ENCODE results near the gene OR6S1. TPM values are rescaled to one million over a fixed set of nuclear protein-coding genes. Genes with fewer than 3 reads are reported as not detected.

Gene OR6S1
- polyA plus RNA-seq, 1 donor (not counting 4 experiments of a cell fraction or from before 2014, with no cell fraction given) = not detected

DNA sequence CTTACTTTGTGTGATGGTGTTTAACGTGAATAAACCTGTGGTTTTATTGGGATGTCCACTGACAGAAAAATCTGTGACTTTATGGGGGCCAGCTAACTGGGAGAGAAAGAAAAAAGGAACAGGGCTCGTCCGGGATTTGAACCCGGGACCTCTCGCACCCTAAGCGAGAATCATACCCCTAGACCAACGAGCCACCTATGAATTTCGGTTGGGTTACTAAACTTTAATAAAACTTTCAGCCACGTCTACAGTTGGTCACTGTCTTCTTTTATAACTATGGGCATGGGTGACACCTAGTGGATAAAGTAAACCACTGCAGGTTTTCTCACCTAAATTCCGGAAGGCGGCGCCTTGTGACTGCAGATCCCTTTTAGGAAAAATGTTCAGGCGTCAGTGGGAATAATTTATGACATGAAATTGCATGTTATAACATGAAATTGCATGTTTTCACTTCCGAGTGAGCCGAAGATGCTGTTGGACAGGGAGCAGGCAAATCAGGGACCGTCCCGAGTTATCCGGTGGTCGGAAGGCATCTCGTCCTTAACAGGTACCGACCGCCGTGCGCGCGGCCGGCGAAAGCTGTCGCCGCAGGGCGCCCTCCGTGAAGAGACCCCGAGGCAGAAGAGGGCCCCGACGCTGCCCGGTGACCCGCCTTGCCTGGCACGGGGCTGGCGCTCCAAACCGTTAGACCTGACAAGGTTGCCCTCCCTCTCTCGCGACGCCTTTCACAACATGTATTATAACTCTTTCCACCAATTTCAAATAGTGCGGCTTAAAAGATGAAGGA lies 32.1 kb downstream of the OR6S1 start:
- dilution Hi-C loops (cut with MboI; ENCODE audit: extremely low pct_ligation_motif_present, low sequenced_read_pairs) = no loop called here
- TF ChIP-seq EZH2 (IDR thresholded peaks at IDR 0.05; ENCODE audit: low read length) (no peak), CTCF (optimal IDR thresholded peaks at IDR 0.05 in 1 of 3, IDR thresholded peaks at IDR 0.05 in 1 of 3, conservative IDR thresholded peaks at IDR 0.05 in 1 of 3; ENCODE audit: extremely low read depth in 1 of 3, insufficient read depth in 2 of 3, low read length in 3 of 3) (peak; percentile 69 to 97 (median 82))
- FAIRE-seq (no peak), DNase-seq (ENCODE audit: low read depth, low spot score) (peak; percentile 81)
- Histone ChIP-seq H3K9me1 (ENCODE audit: control insufficient read depth, extremely low read depth, insufficient read depth, low read length) (peaks cover 3% of the 10 kb centered on the region), H3K79me2 (ENCODE audit: control insufficient read depth, insufficient read depth, low read length) (no peaks in the 10 kb centered on the region), H2AFZ (ENCODE audit: control insufficient read depth, low read length) (peak overlapping the region; percentile 96), H3K27me3 (ENCODE audit: control insufficient read depth, extremely low read depth, insufficient read depth, low read length) (no peaks in the 10 kb centered on the region), H3K4me3 (ENCODE audit: control insufficient read depth in 2 of 3, extremely low read depth in 1 of 3, insufficient read depth in 2 of 3, low read depth in 1 of 3, low read length in 3 of 3) (peak overlapping the region; percentile 82 to 96 (median 91)), H3K27ac (ENCODE audit: control insufficient read depth, insufficient read depth, low read length) (peak overlapping the region; percentile 26), H3K9me3 (ENCODE audit: control insufficient read depth, low read depth, low read length) (no peaks in the 10 kb centered on the region), H4K20me1 (ENCODE audit: control insufficient read depth, extremely low read depth, insufficient read depth, low read length) (no peaks in the 10 kb centered on the region), H3K9ac (ENCODE audit: control insufficient read depth, extremely low read depth, insufficient read depth, low read length) (peak overlapping the region; percentile 69), H3K4me1 (ENCODE audit: control insufficient read depth, extremely low read depth, insufficient read depth, low read length) (peaks cover 9% of the 10 kb centered on the region), H3K4me2 (ENCODE audit: control insufficient read depth, extremely low read depth, insufficient read depth, low read depth, low read length) (peak overlapping the region; percentile 88), H3K36me3 (ENCODE audit: control insufficient read depth in 2 of 2, extremely low read depth in 1 of 2, insufficient read depth in 2 of 2, low read length in 2 of 2) (no peaks in the 10 kb centered on the region)

- Histone ChIP-seq H3K79me2 (ENCODE audit: control insufficient read depth, insufficient read depth, low read length) (no peaks in the 10 kb centered on the region), H3K36me3 (ENCODE audit: control insufficient read depth in 2 of 2, extremely low read depth in 1 of 2, insufficient read depth in 2 of 2, low read length in 2 of 2) (no peaks in the 10 kb centered on the region), H3K4me3 (ENCODE audit: control insufficient read depth in 2 of 3, extremely low read depth in 1 of 3, insufficient read depth in 2 of 3, low read depth in 1 of 3, low read length in 3 of 3) (no peak overlapping the region), H3K4me2 (ENCODE audit: control insufficient read depth, extremely low read depth, insufficient read depth, low read depth, low read length) (no peak overlapping the region), H3K27ac (ENCODE audit: control insufficient read depth, insufficient read depth, low read length) (no peak overlapping the region), H2AFZ (ENCODE audit: control insufficient read depth, low read length) (no peak overlapping the region), H3K9ac (ENCODE audit: control insufficient read depth, extremely low read depth, insufficient read depth, low read length) (no peak overlapping the region), H4K20me1 (ENCODE audit: control insufficient read depth, extremely low read depth, insufficient read depth, low read length) (no peaks in the 10 kb centered on the region), H3K27me3 (ENCODE audit: control insufficient read depth, extremely low read depth, insufficient read depth, low read length) (no peaks in the 10 kb centered on the region), H3K9me3 (ENCODE audit: control insufficient read depth, low read depth, low read length) (no peaks in the 10 kb centered on the region), H3K9me1 (ENCODE audit: control insufficient read depth, extremely low read depth, insufficient read depth, low read length) (peaks cover 3% of the 10 kb centered on the region), H3K4me1 (ENCODE audit: control insufficient read depth, extremely low read depth, insufficient read depth, low read length) (peaks cover 4% of the 10 kb centered on the region)
- DNase-seq (ENCODE audit: low read depth, low spot score) = no peak
- dilution Hi-C loops (cut with MboI; ENCODE audit: extremely low pct_ligation_motif_present, low sequenced_read_pairs) = no loop called here
- no peak for FAIRE-seq
- TF ChIP-seq CTCF (optimal IDR thresholded peaks at IDR 0.05 in 1 of 3, IDR thresholded peaks at IDR 0.05 in 1 of 3, conservative IDR thresholded peaks at IDR 0.05 in 1 of 3; ENCODE audit: extremely low read depth in 1 of 3, insufficient read depth in 2 of 3, low read length in 3 of 3) (no peak), EZH2 (IDR thresholded peaks at IDR 0.05; ENCODE audit: low read length) (no peak)
These were observed 32.9 kb downstream of the OR6S1 start for GRCh38 chr14:20608383-20609110.

All from keratinocyte (primary cell).